PC-9 (cell line): Measurements from ENCODE around the gene EZR.

Experiments used
- CTCF ChIP-seq: fragments of 200-600 bp; sonication (generic); conservative IDR thresholded peaks from 2 replicates; pipeline ENCODE4 v1.6.1; 2017; ENCODE audit warnings: mixed run types, antibody characterized with exemption, mild to moderate bottlenecking, moderate library complexity
- EZH2 ChIP-seq: fragments of 200-600 bp; sonication (generic); IDR thresholded peaks from 2 replicates; pipeline ENCODE4 v1.8.0; 2017; ENCODE audit warnings: antibody characterized with exemption, low read depth

- TF ChIP-seq CTCF (no peak), EZH2 (no peak)
These were observed 50.7 kb downstream of the EZR start for GRCh38 chr6:158768436-158768835.
